Activated CD8-positive, alpha-beta memory T cell treated with anti-CD3 and anti-CD28 coated beads, Interleukin-2, amount 50 U/mL, for 4 hours (primary cell): ENCODE measurements around the gene ENOX1.

Experiments
- DNase-seq: peaks from one replicate; pipeline ENCODE4 v3.0.0-alpha.2; 2020

ENOX1 gene

DNA sequence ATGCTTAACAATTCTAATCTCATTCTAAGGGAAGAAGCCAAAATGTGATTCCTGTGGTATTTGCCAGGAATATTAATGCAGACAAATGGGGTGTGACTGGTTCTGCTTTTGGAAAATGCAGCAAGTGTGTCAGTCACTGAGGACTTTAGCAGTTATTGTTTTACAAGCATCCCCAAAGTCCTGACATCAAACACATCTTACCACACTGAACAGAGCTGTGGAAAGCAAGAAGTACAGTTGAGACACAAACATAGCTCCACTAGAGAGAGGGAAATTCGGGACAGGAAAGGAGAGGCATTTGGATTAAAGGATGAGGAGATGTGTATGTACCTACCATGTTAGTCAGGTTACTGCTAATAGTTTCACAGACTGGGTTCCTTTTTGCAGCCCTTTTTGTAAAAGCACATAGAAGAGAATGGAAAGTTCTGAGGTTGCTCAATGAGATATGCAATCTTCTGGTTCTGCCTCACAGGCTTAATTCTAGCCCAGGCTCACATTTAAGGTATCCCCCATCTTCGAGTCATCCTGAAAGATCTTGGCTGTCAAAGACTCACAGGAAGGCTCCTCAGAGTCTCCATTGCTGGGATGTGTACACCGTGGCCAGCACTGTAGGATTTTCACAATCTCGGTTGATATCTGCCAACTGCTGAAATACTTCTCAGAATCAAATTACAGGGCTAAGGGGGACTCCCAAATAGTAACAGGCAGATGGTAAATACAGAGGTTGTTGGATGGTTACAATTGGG lies 446.8 kb downstream of the ENOX1 start:
- DNase-seq, result no peak

DNA sequence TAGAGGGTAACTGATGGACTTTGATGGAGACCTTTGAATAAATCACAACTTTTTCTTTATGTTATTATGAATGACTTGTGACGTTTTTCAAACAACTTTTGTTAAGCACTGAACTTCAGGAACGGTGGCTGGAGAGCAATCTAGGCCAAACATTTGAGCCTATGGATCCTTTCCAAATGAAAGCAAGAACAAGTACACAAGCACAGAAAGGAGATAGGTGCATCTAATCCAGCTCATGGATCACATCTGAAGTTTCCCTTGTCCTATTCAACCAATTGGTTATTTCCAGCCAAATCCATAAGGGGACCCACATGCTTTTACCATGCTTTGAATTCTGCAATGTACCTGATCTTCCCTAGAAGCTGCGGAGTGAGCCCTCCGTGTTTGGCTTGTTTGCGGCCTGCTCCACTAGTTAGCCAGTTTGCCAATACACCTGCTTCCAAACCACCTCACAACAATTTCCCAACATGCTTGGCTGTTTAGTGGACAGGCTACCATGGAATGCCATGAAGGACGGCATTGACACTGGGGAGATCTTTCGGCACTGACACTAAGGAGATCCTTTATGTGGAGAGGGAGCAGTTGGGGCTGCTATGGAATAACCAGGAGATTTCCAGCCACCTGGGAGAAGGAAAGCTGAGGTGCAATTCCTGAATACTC lies 447.5 kb downstream of the ENOX1 start:
- no peak for DNase-seq

DNA sequence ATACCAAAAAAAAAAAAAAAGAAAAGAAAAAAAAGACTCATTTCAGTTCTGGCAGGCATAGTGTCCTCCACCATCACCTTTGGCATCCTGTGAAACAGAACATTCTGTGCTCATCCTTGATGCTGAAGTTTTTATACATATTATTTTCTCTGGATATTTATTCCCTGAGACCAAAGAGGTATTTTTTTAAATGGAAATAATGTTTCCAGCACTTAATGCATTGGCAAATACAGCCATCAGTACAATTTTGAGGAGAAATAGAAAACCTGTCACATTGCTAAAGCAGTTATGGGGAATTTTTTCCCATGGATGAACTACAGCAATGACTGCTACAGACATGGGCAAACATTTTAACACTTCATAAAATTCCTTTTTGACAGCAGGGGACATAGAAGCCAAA lies 451.0 kb downstream of the ENOX1 start:
- no peak for DNase-seq

- no peak for DNase-seq
Measured at GRCh38 chr13:43333176-43333575, 453.6 kb downstream of the ENOX1 start.

- DNase-seq, result no peak
Measured at GRCh38 chr13:43331672-43332071, 455.1 kb downstream of the ENOX1 start.

GRCh38 chr13:43329702-43330101 lies 457.1 kb downstream of the ENOX1 start:
- DNase-seq, result no peak

DNA sequence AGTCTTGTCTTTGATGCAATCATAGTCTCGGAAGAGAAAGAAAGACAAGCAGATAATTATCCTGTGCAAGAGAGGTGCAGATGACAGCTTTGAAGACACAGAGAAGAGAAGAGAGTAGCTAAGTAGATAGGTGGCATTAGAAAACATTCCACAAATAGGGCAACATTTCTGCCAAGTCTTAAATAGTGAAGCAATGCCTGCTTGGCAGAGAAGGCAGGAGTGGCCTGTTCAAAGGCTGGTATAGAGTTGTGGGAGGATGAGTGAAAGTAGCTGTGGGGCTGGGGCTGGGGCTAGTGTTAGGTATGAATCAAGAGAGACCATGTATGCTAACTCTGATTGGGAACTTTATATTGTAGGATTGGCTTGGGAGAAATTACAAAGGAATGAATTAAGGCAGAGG lies 457.9 kb downstream of the ENOX1 start:
- no peak for DNase-seq

GRCh38 chr13:43326100-43326499 lies 460.7 kb downstream of the ENOX1 start:
- DNase-seq, result no peak

- DNase-seq, result no peak
Measured at GRCh38 chr13:43325636-43326035, 461.1 kb downstream of the ENOX1 start.

GRCh38 chr13:43324129-43324528 lies 462.6 kb downstream of the ENOX1 start:
- DNase-seq, result no peak

DNA sequence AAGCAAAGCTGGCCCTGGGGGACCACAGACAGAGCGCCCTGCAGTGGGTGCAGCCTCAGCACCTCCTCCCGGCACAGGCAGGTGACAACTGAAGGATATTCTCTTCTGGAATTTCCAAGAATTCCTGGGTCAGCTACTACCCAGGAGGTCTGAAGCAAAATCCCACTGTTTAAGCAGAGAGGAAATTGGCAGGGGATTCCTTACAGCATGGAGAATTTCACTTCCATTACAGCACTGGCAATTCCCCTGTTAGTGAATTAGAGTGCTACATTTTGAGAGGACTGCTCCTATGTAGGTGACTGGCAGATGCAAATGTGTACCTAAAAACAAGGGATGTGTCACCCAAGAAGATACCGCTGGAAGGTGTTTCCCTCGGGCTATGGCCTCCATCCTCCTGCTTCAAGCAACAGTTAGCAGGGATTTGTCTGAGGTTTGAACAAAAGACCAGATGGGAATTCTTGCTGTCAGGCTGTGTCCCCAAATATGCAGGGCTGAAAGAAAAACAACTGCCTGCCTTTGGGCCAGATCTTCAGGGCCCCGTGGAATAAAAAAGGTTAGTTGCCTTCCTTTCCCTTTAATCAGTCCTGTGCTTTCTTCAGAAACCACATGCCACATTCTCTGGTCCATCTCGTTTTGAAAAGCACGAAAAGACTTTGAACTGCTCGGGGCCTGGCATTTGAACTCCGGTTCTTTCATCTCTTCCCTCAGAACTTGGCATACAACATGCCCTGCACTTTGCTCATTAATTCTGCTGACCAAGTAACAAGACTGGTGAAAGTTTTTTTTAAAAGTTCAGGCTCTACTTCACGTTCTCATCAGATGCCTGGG lies 466.9 kb downstream of the ENOX1 start:
- DNase-seq, result no peak

- no peak for DNase-seq
Measured at GRCh38 chr13:43316946-43317353, 469.8 kb downstream of the ENOX1 start.

DNA sequence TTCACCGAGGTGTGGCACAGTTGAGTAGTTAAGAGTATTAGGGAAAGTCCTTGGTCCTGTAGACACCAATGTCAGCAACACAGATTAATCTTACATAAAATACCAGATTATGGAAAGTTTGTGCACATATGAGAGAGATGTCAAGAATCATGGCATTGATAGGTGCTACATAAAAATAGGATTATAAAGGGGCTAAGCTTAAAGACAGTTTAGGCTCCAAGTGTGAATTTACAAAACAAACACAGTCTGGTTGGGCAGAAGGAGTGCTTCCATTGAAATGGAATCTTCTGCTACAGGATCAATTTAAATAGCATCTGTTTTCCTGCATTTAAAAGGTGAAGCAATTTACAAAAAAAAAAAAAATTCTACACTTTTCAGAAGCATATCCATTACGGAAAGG lies 470.5 kb downstream of the ENOX1 start:
- DNase-seq, result no peak

GRCh38 chr13:43315522-43315921 lies 471.2 kb downstream of the ENOX1 start:
- no peak for DNase-seq

DNA sequence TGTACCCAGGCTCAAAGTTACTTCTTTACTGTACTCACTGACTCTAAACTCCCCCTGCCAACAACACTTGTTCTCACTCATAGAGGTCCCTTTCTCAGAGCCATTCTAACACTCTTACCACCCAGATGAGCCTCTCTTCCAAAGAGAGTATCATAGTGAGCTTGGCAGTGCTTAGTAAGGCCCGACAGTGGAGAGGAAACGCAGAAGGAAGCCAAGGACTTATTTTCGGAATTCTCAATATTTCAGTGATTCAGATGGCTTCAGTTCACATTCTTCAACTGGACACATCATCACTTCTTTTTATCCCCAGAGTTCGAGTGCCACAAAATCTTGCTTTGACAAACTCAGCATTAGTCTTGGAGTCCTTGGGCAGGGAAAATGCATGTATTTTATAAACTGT lies 477.5 kb downstream of the ENOX1 start:
- no peak for DNase-seq

DNA sequence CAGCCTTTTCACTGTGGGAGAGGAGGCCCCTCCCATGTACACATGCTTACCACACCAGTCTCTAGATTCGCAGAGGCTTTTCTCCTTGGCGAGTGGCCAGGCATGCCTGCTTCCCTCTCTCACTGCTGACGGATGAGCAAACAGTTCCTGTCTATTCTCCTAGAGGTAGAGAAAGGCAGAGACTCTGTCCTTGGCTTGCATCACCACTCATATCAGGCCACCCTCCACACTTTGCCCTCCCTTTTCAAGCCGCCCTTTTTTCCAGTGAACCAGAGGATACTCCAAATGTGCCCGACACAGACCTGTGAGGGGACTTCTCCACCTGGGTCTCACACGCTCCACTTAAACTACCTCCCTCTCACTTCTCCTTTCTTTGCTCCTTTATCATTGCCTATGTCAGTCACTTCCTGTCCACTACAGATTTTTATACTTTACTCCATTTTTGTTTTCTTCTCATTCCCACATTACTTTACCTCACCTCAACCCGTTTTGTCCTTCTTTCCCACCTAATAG lies 478.8 kb downstream of the ENOX1 start:
- DNase-seq, result no peak

GRCh38 chr13:43307221-43307920 lies 479.4 kb downstream of the ENOX1 start:
- DNase-seq, result no peak

- DNase-seq, result no peak
Measured at GRCh38 chr13:43306372-43306771, 480.4 kb downstream of the ENOX1 start.

DNA sequence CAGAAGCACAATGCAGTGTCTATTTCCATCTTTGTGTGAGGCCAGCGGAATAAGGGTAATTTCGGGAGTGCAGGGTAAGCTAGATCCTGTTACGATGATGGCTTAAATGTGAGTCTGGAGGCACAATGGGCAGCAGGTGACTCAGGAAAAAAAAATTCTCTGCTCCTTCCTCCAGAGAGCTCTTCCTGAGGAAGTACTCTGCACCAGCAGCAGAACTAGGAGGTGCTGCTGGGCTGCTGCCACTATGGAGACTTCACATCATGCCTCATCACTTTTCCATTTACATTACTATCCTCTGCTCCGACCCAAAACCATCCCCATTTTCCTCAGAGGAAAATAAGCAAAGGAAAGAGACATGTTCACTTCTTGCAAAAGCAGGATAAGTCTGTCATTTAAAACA lies 481.4 kb downstream of the ENOX1 start:
- no peak for DNase-seq

GRCh38 chr13:43304945-43305344 lies 481.8 kb downstream of the ENOX1 start:
- DNase-seq, result no peak

DNA sequence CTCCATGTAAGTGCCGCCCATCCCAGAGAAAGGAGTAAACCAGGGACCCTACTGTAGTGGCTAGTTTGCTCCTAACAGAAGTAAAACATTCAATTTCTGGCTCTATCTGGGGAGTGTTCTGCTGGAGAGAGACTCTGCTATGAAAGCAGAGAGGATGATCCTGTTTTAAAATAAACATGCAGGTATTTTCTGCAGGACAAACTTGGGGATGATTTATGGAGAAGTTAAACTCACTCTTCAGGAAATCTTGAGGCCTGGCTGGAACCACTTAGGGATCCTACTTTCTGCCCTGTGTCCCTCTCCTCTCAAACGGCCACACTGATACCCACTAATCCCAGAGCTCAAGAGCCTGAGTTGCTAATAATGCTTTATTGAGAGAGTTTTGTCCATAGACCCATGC lies 482.3 kb downstream of the ENOX1 start:
- DNase-seq, result no peak

DNA sequence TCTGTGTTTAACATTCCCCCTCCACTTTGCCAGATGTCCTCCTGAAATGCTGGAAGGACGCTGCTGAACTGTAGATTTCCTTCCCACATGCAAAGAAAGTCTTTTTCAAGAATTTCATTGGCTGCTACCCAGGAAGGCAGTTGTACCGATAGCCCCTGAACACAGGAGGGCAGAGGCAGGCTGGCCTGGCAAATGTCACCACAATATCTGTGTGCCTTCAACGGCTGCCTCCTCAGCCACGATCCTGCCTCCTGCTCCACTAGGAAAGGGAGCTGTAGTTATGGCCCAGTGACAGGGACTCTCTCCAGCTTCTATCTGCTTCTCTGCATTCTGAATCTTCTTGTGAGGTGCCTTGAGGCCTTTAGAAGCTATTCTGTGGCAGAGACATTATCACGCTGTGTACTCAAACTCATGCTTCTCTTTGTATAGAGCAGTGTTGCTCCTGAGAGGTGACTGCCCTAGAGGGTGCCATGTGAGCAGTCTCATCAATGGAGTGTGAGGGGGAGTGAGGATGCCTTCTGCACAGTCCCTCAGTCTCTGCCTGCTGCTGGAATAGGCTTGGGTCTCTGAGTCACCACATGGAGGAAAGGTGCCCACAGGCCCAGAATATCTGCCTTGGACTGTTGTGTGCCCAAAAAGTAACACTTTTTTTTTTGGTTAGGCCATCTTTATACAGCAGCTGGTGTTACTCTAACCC lies 483.6 kb downstream of the ENOX1 start:
- no peak for DNase-seq
